Stimulated activated CD4-positive, alpha-beta T cell treated with anti-CD3 and anti-CD28 coated beads, Interleukin-1b, Interleukin-23, amount 100 ng/mL, for 48 hours (primary cell): ENCODE measurements around the gene GRIA3.

Source experiments
- DNase-seq: peaks from one replicate; pipeline ENCODE4 v3.0.0-alpha.2; 2020

GRIA3 gene

DNA sequence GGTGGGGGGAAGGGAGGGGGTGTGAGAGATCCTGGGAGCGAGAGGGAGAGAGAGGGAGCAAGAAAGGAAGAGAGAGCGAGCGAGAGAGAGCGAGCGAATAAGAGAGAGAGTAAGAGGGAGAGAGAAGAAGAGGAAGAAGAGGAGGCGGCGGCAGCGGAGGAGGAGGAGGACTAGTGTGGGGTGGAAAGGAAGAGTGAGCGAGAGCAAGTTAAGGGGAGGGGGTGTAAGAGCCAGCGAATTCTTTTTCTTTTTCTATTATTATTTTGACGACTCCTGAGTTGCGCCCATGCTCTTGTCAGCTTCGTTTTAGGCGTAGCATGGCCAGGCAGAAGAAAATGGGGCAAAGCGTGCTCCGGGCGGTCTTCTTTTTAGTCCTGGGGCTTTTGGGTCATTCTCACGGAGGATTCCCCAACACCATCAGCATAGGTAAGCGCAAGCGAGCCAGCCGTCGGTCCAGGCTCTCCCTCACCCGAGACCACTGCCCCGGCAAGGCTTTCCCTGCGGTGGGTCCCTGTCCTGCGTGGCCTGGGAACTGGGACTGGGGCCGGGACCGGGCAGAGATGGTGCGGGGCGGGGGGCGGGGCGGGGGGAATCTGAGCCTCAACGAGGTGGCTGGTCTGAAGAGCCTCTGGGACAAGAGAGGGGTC is at the start of gene GRIA3:
Gene GRIA3, plus strand, starts transcription at position 60 of the 647 bp plus-strand sequence. Its CDS starts 258 bp downstream, at position 318.
- DNase-seq: no peak

DNA sequence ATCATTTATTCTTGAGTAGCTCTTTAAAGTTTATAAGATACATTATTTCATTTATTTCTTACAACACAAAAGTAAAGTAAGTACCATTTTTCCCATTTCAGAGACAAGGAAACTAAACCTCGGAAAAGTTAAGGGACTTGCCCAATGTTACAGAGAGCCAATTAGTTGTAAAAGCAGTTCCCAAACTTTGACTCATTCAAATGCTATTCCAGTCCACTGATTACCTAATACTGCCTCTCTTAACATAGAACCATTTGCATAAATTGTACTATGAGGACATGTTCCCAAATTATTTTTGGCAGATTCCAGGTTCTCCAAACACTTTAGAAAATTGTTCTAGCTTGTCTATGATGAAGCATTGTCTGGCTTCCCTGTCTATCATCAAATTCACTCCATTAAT is 45.6 kb upstream of the GRIA3 start:
- DNase-seq: no peak

DNA sequence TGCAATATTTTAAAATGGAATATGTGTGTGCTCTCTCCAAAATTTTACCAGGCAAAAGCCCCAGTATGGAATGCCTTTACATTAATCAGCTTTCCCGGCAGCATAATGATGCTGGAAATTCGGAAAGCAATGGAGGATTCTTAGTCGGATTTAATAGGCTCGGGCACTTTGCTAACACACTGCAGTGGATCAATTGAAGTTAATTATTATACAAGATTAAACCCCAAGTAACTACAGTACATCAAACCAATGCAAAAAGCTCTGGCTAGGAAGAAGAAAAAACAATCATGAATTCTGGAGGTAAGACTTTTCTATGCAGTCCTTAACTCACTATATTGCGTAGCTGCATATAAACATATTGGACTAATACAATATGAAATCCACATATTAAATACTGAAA is 43.6 kb upstream of the GRIA3 start:
- DNase-seq: no peak

GRCh38 chrX:123140904-123141303 is 43.2 kb upstream of the GRIA3 start:
- no peak for DNase-seq

- no peak for DNase-seq
Observed at GRCh38 chrX:123153846-123154335, 30.2 kb upstream of the GRIA3 start.

- no peak for DNase-seq
Observed at GRCh38 chrX:123155327-123155726, 28.8 kb upstream of the GRIA3 start.

DNA sequence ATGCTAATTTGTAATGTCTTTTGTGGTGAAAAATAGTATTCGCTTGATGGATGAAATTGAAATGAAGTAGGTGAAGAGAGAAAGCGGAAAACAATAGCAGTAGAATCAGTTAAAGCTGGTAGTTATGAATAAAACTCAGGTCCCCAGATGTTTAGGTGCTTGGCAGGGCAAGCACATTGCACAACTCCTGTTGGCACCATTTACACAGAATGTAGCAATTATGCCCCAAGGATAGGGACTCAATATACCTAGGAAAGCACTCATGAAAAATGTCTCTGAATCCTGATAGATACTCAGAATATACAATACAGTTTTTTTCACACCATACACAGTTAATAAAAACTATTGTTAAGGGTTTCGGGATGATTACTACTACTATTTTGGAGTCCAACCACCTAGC is 26.5 kb upstream of the GRIA3 start:
- DNase-seq: no peak

DNA sequence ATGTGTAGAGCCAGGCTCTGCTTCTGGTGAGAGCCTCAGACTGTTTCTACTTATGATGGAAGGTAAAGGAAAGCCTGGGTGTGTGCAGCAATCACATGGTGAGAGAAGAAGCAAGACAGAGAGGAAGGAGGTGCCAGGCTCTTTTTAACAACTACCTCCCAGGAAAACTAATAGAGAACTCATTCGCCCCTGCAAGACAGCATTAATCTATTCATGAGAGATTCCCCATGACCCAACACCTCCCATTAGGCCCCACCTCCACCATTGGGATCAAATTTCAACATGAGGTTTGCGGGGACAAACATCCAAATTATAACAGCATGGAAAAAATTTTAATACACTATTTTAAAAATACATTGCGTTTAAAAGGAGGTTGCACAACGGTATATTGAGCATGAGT is 24.7 kb upstream of the GRIA3 start:
- DNase-seq: no peak

DNA sequence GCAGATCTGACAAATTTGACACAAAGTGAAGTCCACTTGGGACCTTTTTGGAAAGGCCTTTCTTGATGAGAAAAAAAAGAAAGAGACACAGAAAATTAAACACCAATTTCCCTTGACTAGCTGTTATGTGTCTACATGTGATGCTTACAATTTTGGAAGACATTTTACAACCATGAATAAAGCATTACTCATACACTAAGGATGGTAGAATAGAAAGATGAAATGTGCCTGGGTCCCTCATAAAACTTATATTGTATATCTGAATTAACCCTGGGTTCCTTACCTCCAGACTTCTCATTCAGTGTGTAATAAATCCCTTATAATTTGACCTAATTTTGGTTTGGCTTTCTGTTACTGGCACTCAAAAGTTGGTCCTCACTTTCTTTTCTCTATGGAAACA is 16.5 kb upstream of the GRIA3 start:
- no peak for DNase-seq

DNA sequence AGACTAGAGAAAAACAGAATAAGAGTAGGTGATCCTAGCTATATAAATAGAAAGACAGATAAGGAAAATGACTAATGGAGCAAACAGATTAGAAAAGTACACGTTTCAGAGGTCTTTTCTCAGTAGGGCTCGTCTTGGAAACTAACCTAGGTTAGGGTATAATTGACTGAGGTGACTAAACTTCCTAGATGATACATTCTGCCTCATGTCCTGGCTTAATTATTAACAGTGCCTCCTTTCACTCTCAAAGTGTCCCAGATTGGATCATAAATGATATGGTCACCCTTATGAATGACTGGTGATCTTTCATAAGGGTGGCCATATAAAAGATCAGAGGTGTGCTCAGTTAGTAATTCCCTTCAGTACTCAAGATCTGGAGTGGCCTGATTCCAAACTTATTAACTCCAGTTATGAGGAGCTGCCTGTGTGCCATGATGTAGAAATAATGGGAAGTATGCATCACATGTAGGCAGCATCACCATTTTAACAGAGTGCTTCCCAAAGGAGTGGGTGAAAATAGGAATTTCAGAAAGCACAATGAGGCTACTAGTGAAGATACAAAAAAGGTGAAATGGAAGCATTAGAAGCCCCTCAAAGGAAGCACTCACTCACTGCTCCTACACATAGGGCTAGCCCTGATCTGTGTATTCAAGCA is 14.7 kb upstream of the GRIA3 start:
- no peak for DNase-seq

DNA sequence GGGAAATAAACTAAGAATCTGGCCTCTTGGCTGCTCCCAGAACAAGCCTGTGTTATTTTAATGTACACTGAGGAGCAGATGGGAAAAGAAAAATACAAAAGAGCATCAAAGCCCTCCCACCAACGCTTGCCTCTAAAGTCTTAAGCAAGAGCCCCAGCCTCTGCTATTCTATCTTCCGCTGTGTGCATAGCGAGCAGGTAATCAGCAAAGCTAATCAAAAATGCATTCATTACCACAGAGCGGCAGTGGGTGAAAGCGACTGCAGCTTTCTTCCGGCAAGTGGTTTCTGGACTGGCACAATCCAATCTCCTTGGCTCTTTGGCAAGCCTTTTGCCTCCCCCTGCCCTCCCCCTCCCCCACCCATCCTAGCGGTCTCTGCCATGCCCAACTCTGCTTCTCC is 13.5 kb upstream of the GRIA3 start:
- no peak for DNase-seq

DNA sequence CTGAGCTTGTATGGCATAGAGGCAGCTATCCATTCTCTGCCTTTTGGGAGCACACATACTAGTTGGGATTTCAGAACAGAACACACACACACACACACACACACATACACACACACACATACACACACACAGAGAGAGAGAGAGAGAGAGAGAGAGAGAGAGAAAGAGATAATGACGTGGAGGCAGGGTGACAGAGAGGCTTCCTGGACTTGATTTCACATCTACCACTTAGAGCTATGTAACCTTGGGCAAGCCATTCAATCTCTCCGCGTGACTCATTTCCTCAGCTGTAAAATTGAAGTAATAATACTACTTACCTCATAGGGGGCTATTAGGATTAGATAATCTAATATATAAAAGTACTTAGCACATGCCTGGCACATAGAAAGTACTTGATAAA is 12.3 kb upstream of the GRIA3 start:
- DNase-seq: no peak

GRCh38 chrX:123172869-123173268 is 11.2 kb upstream of the GRIA3 start:
- DNase-seq: no peak

GRCh38 chrX:123173833-123174232 is 10.2 kb upstream of the GRIA3 start:
- DNase-seq: no peak

- no peak for DNase-seq
Observed at GRCh38 chrX:123175366-123176122, 8.5 kb upstream of the GRIA3 start.

DNA sequence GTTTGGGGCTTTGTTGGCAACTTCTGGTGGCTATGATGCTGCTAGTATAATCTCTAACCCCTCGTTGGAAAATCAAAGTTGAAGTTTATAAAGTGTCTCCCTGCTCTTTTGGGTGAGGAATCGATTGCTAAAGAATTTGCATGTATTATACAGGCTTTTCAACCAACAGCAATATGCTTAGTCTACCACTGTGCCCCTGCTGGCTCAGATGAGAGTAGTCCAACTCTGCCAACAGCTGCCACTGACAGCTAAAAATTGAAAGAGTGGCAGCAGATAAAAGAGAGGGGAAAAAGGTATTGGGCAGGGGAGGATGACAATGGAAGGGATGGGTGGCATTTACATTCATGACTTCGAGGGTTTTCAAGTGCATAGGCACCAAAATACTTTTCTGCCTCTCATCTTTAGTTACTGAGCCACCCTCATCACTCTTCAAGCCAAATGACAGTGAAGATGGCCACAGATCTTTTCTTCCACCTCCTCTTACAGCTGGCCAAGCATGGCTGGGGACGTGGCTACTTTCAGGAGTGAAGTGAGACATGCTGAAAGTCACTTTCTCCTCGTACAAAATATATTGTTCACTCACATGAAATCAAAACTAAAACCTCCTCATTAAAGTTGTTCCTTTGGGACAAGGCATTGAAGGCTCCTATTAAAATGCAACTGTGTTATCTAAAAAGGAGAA is 2.7 kb upstream of the GRIA3 start:
- DNase-seq: no peak

DNA sequence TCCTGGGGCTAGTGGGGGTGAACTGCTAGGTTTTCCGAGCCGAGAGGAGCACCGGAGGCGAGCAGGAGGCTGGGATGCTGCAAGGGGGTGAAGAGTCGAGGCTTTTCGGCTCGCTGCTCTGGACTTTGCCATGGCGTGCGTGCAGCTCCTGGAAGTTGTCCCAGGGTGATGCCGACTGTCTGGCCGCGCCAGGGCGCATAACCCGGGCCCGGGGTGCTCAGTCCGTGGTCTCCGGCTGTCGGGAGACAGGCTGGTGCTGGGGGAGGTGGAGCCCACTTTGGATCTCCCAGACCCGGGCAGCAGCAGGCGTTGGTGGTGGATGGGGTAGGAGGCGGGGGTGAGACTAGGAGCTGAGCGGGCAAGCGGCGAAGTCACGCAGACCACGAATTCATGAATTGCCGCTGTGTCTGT is 793 bp downstream of the GRIA3 start:
- DNase-seq: no peak

DNA sequence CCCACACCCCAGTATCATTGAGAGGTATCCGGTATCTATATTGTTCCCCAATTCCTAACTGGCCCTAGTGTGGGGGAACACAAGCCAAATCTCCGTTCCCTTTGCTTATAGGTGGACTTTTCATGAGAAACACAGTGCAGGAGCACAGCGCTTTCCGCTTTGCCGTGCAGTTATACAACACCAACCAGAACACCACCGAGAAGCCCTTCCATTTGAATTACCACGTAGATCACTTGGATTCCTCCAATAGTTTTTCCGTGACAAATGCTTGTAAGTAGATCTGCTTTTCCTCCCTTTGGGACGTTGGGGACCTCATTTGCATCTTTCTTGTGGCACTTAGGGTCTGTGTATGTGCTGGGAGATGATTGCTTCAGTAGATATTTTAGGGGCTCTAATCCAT is 1.6 kb downstream of the GRIA3 start:
- DNase-seq: no peak

GRCh38 chrX:123186801-123187200 is 2.7 kb downstream of the GRIA3 start:
- DNase-seq: no peak

DNA sequence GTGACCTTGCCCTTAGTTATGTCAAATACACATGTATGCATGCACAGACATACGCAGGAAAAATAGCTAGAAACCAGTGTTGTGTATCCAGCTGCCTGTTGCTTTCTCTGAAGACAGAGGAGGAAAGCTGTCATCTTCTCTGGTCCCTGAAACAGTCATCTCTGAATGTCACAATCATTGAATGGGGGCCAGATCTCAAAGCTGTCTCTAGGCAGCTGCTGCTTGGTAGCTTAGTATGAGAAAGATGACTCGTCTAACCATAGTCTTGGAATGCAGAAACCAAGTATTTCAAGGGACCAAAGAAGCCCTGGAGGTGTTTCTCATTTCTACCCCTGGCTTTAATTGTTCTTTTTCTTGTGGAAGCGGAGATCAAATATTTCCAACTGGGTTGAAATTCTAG is 4.0 kb downstream of the GRIA3 start:
- no peak for DNase-seq

DNA sequence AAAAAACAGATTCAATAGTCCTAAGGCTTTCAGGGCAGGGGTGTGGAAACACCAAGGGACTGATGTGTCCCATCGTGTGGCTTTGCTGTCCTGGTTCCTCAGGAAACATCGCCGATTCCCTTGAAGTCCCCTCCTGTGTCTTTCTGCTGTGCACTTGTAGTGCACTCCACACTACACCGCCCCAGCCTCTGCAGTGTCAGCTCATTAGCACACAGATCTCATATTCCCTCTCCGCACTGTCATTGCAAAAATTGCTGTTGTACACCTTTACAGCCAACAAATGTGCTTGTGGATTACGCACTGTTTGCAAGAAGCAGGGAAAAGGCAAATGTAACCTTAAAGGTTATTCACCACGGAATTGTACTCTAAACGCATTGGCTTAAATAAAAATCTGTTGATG is 5.3 kb downstream of the GRIA3 start:
- no peak for DNase-seq

- DNase-seq: no peak
Observed at GRCh38 chrX:123190096-123190495, 6.0 kb downstream of the GRIA3 start.

DNA sequence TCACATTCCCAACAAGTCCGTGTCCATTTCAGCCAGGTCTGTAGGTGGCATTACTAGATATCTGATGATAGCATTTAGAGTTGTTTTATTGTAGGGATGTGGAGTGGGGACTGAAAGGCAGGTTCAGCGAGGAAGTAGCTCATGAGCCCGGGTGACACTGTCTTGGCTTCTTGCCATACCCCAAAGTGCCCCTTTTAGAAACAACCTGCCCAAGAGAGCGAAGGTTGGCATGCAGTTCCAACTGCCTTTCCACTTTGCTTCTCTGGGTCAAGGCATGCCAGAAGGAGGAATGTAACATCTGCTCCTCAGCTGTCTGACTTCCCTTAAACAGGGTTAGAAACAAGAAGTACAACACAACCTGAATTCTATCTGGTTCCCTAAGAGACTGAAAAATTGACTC is 9.0 kb downstream of the GRIA3 start:
- DNase-seq: no peak

GRCh38 chrX:123199338-123199737 is 15.3 kb downstream of the GRIA3 start:
- no peak for DNase-seq
